Limb (tissue), 2 donors: Measurements from ENCODE around the gene ADCY5.

Source experiments
- DNase-seq, 2 donors: peaks; one replicate each; pipeline ENCODE4 v3.0.0-alpha.2; 2016; ENCODE audit errors: extremely low spot score in 2 of 2

ADCY5 gene

DNA sequence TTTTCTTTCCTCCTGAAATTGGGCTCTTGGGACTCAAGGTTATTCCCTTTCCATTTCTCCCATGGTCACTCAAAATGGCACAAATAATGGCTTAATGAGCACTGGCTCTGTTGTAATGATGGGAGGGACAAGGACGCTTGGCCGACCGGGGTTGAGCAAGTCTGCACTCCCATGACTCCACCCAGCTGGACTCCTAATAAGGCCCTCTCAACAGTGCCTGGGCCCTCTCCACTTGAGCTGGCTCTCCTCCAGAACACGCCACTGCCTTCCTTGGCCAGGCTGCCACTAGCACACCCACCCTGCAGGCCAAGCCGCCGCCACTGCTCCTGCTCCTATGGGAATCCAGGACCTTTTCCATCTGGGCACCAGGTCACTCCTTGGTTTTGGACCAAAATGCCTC lies 42.3 kb downstream of the ADCY5 start:
- no peak for DNase-seq

DNA sequence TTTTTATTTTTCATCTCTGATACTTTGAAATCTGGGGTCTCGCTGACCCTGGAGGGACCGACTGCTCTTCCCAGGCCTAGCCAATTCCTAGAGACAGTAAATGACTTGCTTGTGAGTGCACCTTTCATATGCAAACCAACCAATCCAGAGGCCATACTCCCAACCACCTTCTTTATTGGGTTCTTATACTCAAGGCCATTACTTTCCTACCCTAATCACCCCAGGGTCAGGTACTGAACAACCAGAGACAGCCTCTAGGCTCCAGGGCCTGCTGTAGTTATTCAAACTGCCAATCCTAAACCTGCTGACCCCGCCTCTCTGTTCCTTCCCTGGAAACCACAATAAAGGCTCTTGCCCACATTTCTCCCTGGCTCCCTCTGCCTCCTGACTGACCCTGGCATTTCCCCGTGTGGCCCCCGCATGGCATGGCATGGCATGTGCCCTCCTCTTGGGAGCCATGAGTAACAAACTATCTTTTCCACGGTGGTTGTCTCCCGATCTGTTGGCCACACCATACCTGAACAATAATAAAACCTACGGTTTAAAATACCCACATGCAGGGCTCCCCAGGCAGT lies 42.9 kb downstream of the ADCY5 start:
- DNase-seq: no peak

DNA sequence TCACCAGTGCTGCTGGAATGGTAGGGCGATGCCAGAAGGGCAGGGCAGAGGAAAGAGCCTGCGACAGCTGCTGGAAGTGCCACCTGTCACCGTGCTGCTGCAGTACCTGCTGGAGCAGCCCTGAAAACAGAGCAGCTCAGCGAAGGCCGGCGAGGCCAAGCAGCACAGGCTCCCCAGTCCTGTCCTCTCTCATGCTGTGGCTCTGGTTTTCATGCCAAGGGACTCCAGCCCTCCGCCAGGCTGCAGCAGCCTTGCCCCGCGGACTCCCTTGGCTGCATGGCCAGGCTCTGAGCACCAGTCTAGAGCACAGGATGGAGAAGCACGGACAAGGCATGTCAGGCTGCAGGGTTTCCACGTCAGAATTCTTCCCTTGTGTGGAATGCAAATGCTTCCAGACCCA lies 43.9 kb downstream of the ADCY5 start:
- no peak for DNase-seq

DNA sequence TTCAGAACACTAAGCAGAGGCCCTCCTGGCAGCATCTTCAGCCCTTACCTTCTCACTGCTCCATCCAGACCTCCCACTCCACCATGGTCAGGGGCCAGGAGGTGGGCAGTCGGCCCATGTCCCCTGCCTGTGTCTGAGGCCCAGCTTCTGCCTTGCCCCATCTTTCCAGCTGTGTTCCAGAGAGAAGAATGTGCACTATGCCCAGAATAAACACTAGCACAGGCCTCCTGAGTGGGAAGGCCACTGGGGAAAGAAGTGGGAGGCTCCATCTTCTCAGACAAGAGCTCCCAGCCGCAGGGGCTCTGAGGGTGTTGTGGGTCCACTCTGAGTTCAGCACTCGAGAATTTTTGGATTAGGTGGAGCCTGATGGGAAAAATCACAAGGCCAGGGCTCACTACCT lies 44.5 kb downstream of the ADCY5 start:
- DNase-seq: no peak

DNA sequence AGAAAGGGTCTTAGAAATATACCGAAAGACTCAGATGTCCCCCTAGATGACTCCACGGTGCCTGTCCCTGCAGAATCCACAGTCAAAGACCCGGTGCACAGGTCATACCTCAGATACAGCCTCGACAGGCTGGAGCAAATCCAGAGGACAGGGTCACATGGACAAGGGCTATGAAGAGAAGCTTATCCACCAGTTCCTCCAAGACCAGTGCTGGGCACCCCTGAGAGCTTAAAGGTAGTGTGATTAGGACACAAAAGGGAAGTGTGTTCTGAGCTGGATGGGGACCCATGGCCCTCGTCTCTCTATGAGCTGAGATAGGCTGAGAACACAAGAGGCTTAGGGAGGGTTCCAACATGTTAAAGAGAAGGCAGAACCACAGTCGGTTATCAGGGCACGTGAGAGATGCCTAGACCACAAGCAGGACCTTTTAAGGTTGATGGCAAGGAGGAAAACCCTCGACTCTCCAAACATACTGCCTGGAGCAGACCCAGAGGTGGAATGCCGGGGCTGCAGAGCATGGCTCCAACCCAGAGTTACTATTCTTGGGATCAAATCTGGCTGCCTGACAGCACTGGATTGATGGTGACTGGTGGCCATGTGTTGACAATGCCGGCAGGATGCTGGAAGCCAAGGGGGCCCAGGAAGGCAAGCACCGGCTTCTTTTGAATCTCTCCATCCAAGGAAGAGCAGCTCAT lies 46.9 kb downstream of the ADCY5 start:
- no peak for DNase-seq

DNA sequence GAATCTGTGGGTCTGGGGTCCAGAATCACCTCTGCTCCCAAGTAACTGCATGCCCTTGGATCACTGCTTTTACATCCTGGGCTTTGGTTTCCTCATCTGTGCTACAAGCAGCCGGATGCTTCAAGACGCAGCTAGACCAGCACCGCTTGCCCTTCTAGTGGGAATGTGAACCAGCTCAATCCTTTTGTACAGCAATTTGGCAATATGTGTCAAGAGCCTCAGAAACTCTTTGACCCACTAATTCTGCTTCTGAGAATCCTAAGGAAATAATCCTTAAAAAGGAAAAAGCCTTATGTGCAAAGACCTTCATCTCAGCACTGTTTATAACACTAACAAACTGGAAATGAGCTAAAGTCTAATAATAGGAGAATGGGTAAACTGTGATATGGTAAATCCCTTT lies 48.7 kb downstream of the ADCY5 start:
- no peak for DNase-seq

DNA sequence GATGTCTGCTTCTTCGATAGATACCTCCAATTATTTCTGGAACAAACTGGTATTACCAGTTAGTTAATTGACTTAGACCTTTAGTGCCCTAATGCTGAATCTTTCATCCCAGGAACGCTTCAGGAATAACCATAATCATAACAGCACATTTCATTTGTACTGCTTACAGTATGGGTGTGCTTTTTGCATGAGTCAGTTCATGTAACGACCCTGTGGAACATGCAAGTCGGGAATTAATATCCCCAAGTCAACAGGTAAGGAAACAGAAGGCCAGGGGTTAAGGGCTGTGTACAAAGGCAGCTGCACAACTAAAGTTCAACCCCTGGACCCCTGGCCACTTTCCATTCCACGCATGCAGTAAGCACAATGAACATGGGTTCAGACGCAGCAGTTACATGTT lies 49.2 kb downstream of the ADCY5 start:
- DNase-seq: no peak

DNA sequence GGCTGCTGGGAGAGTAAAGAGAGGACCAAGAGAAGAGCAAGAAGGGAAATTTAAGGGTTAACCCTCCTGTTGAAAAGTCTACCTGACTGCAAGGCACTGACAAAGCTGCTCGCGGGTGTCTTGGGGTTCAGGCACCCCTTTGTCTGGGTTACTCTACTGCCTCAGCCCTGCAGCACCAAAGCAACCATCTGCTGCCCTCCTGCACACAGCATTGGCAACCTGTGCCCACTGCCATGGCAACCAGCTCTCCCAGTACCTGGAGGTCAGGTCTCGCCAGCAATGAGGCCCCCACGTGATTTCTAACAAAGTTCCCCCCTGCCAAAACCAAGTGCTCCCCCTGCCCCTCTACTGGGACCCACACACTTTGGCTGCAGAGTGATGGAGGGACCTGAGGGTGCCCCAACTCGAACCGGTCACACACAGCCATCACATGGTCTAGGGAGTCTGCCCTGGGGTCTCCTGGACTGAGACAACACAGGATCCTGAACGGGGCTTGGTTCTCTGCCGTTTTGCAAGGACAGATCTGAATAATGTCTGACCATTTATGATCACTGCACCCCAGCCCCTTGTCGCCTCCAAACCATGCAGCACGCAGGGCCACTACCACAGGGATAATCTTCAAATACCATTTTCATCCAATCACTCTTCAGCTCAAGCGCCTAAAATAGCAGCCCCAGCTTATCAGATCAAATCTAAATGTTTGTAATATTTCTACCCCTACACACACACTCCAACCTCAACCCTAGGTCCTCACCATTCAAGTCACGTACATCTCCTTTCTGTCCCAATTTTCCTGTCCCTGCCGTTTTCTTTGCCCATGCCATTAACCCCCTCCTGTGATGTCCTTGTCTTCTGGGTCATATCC lies 50.7 kb downstream of the ADCY5 start:
- DNase-seq: no peak

DNA sequence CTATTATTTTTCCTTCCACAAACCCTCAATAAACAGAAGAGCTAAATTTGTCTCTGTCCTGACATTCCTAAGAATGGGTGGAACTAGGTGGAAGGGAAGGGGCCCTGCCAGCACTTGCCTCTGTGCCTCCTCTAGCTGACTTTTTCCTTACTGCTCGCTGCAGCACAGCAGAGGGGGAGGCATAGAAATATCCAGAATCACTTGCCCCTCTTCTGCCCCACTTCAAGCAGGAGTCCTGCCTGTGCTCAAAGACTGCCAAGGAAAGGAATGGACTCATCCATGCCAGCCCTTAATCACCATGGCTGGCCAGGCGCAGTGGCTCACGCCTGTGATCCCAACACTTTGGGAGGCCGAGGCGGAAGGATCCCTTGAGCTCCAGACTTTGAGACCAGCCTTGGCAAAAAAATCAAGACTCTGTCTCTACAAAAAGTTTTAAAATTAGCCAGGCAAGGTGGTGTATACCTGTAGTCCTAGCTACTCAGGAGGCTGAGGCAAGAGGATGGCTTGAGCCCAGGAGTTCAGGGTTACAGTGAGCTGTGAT lies 51.8 kb downstream of the ADCY5 start:
- DNase-seq: no peak

DNA sequence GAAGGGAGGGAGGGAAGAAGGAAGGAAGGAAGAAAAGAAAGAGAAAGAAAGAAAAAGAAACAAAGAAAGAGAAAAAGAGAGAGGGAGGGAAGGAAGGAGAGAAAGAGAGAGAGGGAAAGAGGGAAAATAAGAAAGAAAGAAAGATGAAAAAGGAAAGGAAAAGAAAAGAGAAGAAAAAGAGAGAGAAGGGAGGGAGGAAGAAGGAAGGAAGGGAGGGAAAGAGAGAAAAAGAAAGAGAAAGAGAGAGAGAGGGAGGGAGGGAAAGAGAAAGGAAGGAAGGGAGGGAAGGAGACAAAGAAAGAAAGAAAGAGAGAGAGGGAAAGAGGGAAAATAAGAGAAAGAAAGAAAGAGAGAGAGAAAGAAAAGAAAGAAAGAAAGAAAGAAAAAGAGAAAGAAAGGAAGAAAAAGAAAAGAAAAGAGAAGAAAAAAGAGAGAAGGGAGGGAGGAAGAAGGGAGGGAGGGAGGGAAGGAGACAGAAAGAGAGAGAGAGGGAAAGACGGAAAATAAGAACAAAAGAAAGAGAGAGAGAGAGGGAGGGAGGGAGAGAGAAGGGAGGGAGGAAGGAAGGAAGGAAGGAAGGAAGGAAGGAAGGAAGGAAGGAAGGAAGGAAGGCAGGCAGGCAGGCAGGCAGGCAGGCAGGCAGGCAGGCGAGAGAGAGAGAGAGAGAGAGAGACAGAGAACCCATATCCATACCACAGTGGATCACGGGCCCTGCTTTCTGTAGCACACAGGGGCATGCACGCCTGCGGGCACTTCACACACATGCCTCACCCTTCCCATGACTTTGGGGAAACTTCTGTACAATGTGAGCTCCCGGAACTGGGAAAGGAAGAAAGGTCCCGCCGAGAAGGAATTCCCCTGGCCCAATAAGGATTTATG lies 52.5 kb downstream of the ADCY5 start:
- no peak for DNase-seq

DNA sequence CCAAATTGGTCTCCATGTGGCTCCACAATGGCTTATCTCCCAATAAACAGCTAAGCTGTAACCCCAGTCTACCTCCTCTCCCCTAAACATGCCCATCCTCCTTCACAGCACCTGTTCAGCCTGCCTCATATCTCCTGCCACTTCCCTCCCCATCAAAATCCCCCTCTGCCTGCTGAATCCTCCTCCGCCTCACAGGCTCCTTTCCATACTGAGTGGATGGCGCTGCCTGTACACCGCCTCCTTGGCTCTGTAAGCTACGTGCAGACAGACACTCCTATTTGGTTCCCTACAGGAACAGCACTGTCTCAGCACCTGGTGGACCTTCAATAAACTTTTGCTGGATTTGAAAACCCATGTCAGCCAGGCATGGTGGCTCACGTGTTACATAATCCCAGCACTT lies 53.7 kb downstream of the ADCY5 start:
- no peak for DNase-seq

DNA sequence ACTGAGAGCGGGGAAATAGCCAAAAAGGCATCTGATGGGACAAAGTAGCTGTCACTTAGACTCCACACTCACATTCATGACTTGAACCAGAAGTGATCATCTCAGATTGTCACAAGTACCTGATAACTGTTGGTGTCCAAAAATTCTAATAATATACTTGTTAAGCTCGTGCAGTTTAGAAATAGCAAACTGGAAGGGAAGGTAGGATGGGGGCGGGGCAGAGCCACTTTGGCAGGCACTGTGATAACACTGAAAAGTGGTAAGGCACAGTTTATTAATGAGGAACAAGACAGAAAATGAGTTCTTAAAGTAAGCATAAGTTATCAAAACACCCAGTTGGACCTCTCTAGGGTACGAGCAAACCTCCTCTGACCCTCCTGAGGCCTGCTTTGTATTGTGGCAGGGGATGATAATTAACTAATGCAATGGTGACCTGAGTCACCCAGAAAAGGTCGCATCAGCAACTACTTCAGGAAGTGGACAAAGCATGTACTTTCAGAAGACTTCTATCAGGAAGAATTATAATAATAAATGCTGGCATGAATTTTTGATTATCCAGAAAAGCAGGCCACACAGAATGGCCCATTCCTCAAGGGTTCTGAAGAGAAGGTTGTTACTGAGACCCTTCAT lies 54.4 kb downstream of the ADCY5 start:
- DNase-seq: no peak

DNA sequence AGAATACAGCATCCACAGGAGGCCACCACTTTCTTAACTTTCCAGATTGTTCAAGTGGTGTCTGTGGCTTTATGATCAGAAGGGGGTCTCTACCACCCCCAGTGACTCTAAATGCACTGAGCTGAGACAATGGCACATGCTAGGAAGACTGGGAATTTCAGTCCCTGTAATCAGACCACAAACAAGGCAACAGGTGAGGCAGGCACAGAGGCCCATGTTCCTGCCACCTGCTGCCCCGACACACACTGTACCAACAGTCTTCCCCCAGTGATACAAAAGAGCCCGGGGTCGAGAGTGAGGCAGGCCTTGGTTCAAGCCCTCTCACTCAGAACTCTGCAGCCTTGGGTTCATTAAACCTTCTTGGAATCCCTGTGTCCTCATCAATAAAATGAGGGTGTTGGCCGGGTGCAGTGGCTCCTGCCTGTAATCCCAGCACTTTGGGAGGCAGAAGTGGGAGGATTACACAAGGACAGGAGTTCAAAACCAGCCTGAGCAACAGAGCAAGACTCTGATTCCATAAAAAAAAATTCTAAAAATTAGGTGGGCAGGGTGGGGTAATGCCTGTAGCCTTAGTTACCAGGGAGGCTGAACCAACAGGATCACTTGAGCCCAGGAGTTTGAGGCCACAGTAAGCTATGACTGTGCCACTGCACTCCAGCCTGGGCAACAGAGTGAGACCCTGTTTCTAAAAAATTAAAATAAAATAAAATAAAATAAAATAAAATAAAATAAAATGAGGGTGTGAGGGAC lies 55.8 kb downstream of the ADCY5 start:
- DNase-seq: no peak

DNA sequence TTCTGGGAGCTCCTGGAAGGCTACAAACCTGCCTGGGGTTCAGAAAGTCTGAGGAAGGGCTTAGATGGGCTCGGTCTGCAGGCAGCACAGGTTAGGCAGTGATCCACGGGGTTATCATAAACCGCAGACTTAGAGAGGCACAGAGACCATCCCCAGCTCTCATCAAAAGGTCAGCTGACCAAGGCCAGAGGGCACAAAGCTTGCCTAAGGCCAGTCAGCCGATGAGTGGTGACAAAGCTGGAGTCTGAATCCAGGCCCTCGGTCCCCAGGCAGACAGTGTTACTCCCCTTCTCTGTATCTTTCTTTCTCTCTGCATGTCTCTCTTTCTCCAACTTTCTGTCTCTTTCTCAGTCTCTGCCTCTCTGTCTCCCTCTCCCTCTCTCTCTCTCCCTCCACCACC lies 56.5 kb downstream of the ADCY5 start:
- DNase-seq: no peak

DNA sequence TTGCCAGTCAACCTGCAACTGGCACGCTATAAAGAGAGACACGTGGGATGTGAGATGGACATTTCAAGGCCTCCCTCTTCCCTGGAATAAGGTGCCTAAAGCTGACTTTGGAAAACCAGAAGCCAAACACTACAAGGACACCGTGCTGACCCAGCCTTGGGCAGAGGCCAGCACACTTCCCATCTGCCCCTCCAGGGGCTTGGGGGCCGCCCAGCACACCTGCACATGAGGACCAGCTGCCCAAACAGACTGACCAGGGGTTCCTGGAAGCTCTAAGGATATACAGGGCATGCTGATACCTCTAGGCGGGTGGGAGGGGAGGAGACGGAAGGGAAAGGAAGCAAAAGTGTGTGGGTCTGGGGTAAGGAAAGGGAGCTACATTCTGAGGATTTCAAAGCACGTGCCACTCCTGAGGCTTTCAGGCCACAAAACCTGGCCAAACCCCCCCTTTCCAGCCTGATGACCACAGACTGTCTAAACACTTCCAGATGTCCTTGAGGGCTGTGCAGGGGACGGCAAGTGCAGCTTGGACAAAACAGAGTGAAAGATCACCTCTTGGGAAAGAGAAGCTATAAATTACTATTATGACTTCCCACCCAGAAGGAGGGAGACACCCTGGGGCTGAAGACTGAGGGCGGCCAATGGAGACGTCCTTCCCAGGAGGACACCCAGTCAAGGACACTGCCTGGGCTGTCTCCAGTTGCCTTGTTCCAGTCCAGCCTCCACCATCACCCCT lies 57.9 kb downstream of the ADCY5 start:
- DNase-seq: no peak

DNA sequence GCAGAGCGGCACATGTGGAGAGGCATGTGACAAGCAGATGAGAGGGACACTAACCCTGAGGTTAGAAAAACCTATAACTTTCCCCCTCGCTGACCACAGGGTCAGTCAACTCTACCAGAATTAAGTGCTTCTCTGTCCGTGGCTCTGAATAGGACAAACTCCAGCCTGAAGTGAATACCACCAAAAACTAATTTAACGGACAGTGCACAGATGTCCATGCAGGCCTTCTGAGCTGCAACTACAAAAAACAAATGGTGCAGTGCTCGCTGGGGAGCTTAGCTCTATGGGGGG lies 59.3 kb downstream of the ADCY5 start:
- DNase-seq: no peak

DNA sequence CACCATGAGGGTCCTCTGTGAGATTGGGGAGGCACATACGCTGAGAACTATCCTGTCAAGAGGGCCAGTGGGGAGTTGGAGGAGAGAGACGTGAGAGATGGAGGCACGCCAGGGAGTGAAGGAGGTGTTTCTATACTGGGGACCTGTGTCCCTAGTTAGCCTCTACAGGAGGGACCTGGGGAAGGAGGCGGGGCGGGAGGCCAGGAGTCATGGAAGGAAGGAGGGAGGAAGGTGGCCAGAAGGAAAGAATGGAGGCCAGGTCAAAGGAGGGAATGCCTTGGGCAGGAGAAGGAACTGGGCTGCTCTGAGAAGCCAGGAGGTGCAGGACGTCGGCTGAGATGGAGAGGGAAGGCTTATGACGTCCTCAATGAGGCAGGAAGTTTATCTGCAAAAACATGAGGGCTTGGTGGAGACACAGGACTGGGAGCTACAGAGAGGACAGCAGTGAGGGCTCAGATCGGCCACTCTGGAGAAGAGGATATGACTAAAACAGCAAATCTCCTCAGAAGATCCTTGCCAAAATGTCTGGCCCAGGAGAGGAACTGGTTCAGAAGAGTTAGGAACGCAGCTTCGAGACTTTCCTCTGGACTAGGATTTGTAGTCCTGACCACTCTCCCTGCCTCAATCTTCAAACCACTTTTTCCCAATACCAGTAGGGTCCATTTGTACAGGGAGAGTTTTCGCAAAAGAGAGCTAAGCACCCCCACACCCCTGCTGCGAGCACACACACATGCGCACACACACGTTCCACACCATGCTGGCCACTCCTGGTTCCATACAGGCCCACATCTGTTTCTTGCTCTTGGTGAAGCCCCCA lies 59.9 kb downstream of the ADCY5 start:
- no peak for DNase-seq

DNA sequence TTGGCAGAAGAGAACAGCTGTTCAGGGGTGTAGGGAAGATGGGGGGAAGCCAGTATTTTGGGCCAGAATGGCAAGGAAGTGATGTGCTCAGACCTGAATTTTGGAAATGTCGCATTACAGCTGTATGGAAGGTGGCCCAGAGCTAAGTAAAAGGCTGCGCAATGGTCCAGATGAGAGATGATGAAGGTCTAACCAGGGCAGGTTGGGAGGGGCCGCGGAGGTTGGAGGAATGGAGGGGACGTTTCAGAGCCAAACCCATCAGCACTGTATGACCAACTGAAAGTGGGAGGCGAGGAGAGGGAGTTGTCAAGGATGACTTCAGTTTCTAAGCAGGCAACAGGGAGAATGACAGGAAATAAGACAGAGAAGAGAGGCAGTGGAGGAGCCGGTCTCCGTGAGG lies 60.8 kb downstream of the ADCY5 start:
- DNase-seq: no peak

DNA sequence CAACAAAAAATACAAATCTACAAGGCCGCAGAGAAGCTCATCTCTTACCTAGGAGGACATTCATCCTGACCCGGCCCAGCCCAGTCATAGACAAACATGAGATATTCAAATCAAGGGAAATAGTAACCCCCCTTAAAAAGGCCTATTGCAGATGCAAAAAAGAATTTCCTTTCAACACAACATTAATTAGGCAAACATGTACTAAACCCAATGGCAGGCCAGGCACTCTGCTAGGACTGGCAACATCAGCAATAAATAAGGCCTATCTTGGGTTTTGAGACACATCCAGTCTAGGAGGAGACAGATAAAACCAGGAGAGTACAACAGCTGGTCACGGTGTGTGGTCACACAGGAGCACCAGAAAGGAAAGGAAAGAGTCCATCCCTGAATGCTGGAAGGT lies 61.4 kb downstream of the ADCY5 start:
- no peak for DNase-seq
